Hepatocyte (in vitro differentiated cells): ENCODE measurements around the gene LMOD3. TPM values are rescaled to one million over a fixed set of nuclear protein-coding genes. Genes with fewer than 3 reads are reported as not detected.

Experiments used
- DNase-seq: peaks from one replicate; pipeline ENCODE4 v3.0.0-alpha.2; 2016; ENCODE audit warnings: low spot score
- H2AFZ ChIP-seq: fragments of 200-600 bp; sonication (generic); 2 replicates; pipeline ENCODE4 v1.6.0; 2016; ENCODE audit warnings: antibody characterized with exemption, mild to moderate bottlenecking
- H3K27ac ChIP-seq: fragments of 200-600 bp; sonication (generic); 2 replicates; pipeline ENCODE4 v1.5.1; 2016; ENCODE audit warnings: mild to moderate bottlenecking
- H3K27me3 ChIP-seq: fragments of 200-600 bp; sonication (generic); 2 replicates; pipeline ENCODE4 v1.6.1; 2016
- H3K36me3 ChIP-seq: fragments of 200-600 bp; sonication (generic); replicated peaks from 2 replicates; pipeline ENCODE4 v1.5.1; 2016; ENCODE audit warnings: low read depth; ENCODE audit not compliant: insufficient read depth
- H3K4me1 ChIP-seq: fragments of 200-600 bp; sonication (generic); 2 replicates; pipeline ENCODE4 v1.5.1; 2016; ENCODE audit warnings: mild to moderate bottlenecking, moderate library complexity; ENCODE audit not compliant: insufficient read depth
- H3K4me2 ChIP-seq: fragments of 200-600 bp; sonication (generic); 2 replicates; pipeline ENCODE4 v1.6.0; 2016
- H3K4me3 ChIP-seq: fragments of 200-600 bp; sonication (generic); 2 replicates; pipeline ENCODE4 v1.5.1; 2016; ENCODE audit warnings: mild to moderate bottlenecking
- H3K79me2 ChIP-seq: fragments of 200-600 bp; sonication (generic); 2 replicates; pipeline ENCODE4 v1.6.0; 2017; ENCODE audit warnings: mild to moderate bottlenecking
- H3K9me2 ChIP-seq: fragments of 200-600 bp; sonication (generic); replicated peaks from 2 replicates; pipeline ENCODE4 v1.6.0; 2017; ENCODE audit warnings: mild to moderate bottlenecking; ENCODE audit not compliant: insufficient read depth
- H3K9me3 ChIP-seq: fragments of 200-600 bp; sonication (generic); 2 replicates; pipeline ENCODE4 v1.5.1; 2016; ENCODE audit warnings: low read depth, mild to moderate bottlenecking
- H4K20me1 ChIP-seq: fragments of 200-600 bp; sonication (generic); 2 replicates; pipeline ENCODE4 v1.6.0; 2016; ENCODE audit warnings: mild to moderate bottlenecking; ENCODE audit not compliant: insufficient read depth, poor library complexity, severe bottlenecking
- EZH2 ChIP-seq: fragments of 200-600 bp; sonication (generic); IDR thresholded peaks from 2 replicates; pipeline ENCODE4 v1.6.1; 2016; ENCODE audit warnings: antibody characterized with exemption, mild to moderate bottlenecking, borderline replicate concordance
- EZH2phosphoT487 ChIP-seq: fragments of 200-600 bp; sonication (generic); IDR thresholded peaks from one replicate; pipeline ENCODE4 v1.6.1; 2018; ENCODE audit warnings: antibody characterized with exemption, mild to moderate bottlenecking, low read depth, moderate library complexity; ENCODE audit not compliant: unreplicated experiment, severe bottlenecking
- WGBS: methylation state at CpG from one replicate; pipeline ENCODE4 v1.1.6; 2016; ENCODE audit warnings: low lambda C conversion rate; ENCODE audit errors: missing lambda C conversion rate; 5-methylcytosine and 5-hydroxymethylcytosine counted together
- polyA plus RNA-seq: library from polyadenylated mRNA; unstranded; fragments of >200 nt; fragmentation: Nextera tagmentation; extraction: Ambion mirVana; gene quantifications from 2 replicates; pipeline ENCODE4 v1.2.1, GENCODE V29; 2016
- total RNA-seq: library from RNA; depleted of rRNA; stranded (reverse); fragments of >200 nt; gene quantifications from 2 replicates; pipeline ENCODE4 v1.2.3, GENCODE V29; 2014
- TF ChIP-seq, protein P1 (sequence below): fragments of 200-600 bp; sonication (generic); IDR thresholded peaks from 2 replicates; pipeline ENCODE4 v1.5.1; 2016; ENCODE audit warnings: antibody characterized with exemption, mild to moderate bottlenecking; ENCODE audit not compliant: poor library complexity

LMOD3 gene
- total and polyA plus RNA-seq, 2 experiments from 2014 or later: not detected

GRCh38 chr3:69105320-69105719 is 17.1 kb downstream of the LMOD3 start:
- TF ChIP-seq, protein P1, sequence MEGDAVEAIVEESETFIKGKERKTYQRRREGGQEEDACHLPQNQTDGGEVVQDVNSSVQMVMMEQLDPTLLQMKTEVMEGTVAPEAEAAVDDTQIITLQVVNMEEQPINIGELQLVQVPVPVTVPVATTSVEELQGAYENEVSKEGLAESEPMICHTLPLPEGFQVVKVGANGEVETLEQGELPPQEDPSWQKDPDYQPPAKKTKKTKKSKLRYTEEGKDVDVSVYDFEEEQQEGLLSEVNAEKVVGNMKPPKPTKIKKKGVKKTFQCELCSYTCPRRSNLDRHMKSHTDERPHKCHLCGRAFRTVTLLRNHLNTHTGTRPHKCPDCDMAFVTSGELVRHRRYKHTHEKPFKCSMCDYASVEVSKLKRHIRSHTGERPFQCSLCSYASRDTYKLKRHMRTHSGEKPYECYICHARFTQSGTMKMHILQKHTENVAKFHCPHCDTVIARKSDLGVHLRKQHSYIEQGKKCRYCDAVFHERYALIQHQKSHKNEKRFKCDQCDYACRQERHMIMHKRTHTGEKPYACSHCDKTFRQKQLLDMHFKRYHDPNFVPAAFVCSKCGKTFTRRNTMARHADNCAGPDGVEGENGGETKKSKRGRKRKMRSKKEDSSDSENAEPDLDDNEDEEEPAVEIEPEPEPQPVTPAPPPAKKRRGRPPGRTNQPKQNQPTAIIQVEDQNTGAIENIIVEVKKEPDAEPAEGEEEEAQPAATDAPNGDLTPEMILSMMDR: no peak
- TF ChIP-seq EZH2 (no peak), EZH2phosphoT487 (no peak)
- Histone ChIP-seq H4K20me1 (no peaks in the 10 kb centered on the region), H3K36me3 (no peaks in the 10 kb centered on the region), H3K4me3 (no peak overlapping the region), H3K79me2 (peaks cover 1% of the 10 kb centered on the region), H3K4me2 (no peak overlapping the region), H3K27ac (no peak overlapping the region), H3K9me2 (no peaks in the 10 kb centered on the region), H2AFZ (no peak overlapping the region), H3K9me3 (no peaks in the 10 kb centered on the region), H3K27me3 (no peaks in the 10 kb centered on the region), H3K4me1 (no peaks in the 10 kb centered on the region)
- WGBS: 76% methylated on average over 3 of the region's 3 CpGs
- DNase-seq: no peak

DNA sequence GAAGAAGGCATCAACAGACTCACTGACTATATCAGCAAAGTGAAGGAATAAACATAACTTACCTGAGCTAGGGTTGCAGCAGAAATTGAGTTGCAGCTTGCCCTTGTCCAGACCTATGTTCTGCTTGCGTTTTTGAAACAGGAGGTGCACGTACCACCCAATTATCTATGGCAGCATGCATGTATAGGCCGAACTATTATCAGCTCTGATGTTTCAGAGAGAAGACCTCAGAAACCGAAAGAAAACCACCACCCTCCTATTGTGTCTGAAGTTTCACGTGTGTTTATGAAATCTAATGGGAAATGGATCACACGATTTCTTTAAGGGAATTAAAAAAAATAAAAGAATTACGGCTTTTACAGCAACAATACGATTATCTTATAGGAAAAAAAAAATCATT is 17.8 kb downstream of the LMOD3 start:
- Histone ChIP-seq H3K36me3 (no peaks in the 10 kb centered on the region), H2AFZ (no peak overlapping the region), H3K9me2 (no peaks in the 10 kb centered on the region), H3K4me3 (no peak overlapping the region), H3K9me3 (no peaks in the 10 kb centered on the region), H3K79me2 (peaks cover 8% of the 10 kb centered on the region), H3K27ac (no peak overlapping the region), H3K4me1 (no peaks in the 10 kb centered on the region), H3K4me2 (no peak overlapping the region), H3K27me3 (no peaks in the 10 kb centered on the region), H4K20me1 (no peaks in the 10 kb centered on the region)
- DNase-seq: no peak
- TF ChIP-seq EZH2phosphoT487: no peak
- TF ChIP-seq, protein P1: no peak
- 87% methylated on average over 8 of the region's 8 CpGs for WGBS

DNA sequence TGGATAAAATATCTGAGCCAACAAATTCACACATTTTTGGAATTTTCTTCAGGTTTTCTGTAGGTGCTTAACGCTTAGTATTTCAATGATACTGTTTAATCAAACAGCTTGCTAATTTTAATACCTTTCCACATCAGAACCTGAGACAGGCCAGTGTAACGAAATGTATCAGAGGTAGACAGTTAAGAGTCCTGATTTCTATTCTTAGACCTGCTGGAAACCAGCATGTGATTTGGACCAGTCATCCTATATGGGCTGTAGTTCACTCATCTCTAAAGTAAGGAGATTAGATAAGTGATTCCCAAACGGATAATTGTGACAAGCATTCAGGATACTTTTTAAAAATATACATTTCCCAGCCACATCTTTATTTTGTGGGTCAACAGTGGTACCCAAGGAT is 19.3 kb downstream of the LMOD3 start:
- Histone ChIP-seq H4K20me1 (no peaks in the 10 kb centered on the region), H3K36me3 (no peaks in the 10 kb centered on the region), H3K9me2 (no peaks in the 10 kb centered on the region), H3K27ac (no peak overlapping the region), H3K9me3 (no peaks in the 10 kb centered on the region), H3K79me2 (peaks cover 18% of the 10 kb centered on the region), H3K4me1 (no peaks in the 10 kb centered on the region), H3K27me3 (no peaks in the 10 kb centered on the region), H2AFZ (no peak overlapping the region), H3K4me3 (no peak overlapping the region), H3K4me2 (no peak overlapping the region)
- 92% methylated on average over 3 of the region's 3 CpGs for WGBS
- TF ChIP-seq EZH2 (no peak), EZH2phosphoT487 (no peak)
- TF ChIP-seq, protein P1: no peak
- DNase-seq: no peak

DNA sequence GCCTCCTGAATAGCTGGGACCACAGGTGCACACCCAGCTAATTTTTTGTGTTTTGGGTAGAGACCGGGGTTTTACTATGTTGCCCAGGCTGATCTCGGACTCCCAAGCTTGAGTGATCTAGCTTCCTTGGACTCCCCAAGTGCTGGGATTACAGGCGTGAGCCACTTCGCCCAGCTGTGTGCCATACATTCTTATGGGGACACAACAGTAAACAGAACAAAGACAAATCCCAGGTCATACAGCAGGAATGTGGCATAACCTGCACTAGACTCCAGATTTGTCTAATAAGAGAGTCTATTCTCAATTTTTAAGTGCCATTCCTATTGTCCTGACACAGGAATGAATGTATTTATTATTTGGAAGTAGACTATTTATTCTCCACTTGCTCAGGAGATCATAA is 20.0 kb downstream of the LMOD3 start:
- Histone ChIP-seq H2AFZ (no peak overlapping the region), H3K4me3 (no peak overlapping the region), H3K4me1 (no peaks in the 10 kb centered on the region), H4K20me1 (no peaks in the 10 kb centered on the region), H3K36me3 (no peaks in the 10 kb centered on the region), H3K27ac (no peak overlapping the region), H3K4me2 (no peak overlapping the region), H3K79me2 (peaks cover 23% of the 10 kb centered on the region), H3K9me3 (no peaks in the 10 kb centered on the region), H3K27me3 (no peaks in the 10 kb centered on the region), H3K9me2 (no peaks in the 10 kb centered on the region)
- WGBS: 90% methylated on average over 4 of the region's 4 CpGs
- TF ChIP-seq, protein P1: no peak
- no peak for TF ChIP-seq EZH2
- TF ChIP-seq EZH2phosphoT487: no peak
- no peak for DNase-seq
